ENCODE measurements around the gene KLHL41. TPM values are rescaled to one million over a fixed set of nuclear protein-coding genes. Genes with fewer than 3 reads are reported as not detected.

The KLHL41 gene
- total RNA-seq, 1 experiment from 2014 or later = 0.15 TPM

DNA sequence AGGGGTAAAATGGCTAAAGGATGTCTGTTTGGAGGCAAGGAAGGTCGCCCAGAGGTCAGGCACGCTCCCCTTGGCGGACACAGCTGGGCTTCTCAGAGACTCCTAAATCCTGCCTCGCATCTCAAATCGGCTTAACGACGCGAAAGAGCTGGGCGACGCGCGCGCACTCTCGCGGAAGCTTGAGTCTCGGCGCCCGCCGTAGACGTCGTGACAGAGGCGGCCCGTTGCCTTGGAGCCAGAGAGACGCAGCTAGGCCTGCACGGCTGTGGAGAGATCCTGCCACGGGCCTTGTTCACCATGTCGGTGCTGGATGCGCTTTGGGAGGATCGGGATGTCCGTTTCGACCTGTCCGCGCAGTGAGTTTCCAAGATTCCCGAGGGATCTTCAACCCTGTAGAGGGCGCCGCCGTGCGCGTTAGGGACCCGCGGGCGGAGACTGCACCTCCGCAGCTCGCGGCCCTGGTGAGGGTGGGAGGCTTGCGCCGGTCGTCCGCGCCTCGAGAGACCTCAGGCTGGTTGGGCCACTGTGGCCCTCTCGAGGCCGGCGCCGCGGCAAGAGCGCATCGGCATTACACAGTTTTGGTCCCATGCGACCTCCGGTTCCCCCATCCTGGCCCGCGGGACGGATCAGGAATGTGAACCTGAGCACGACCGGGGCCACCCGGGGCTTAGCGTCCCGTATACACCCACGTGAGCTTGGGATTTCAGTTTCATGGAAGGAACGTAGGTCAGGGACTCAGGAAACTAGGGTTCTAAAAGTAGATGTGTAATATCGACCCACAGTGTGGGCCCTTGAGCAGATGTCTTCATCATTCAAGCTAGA lies 30.0 kb upstream of the KLHL41 start, which contains the start of gene BBS5 (continued):
- TF ChIP-seq EZH2 (IDR thresholded peaks at IDR 0.05) = no peak
- no peak for TF ChIP-seq FOSL1 (IDR thresholded peaks at IDR 0.05; ENCODE audit: low read depth)
- no peak for TF ChIP-seq EZH2phosphoT487 (IDR thresholded peaks at IDR 0.05; ENCODE audit: borderline replicate concordance)
- TF ChIP-seq, protein P1, sequence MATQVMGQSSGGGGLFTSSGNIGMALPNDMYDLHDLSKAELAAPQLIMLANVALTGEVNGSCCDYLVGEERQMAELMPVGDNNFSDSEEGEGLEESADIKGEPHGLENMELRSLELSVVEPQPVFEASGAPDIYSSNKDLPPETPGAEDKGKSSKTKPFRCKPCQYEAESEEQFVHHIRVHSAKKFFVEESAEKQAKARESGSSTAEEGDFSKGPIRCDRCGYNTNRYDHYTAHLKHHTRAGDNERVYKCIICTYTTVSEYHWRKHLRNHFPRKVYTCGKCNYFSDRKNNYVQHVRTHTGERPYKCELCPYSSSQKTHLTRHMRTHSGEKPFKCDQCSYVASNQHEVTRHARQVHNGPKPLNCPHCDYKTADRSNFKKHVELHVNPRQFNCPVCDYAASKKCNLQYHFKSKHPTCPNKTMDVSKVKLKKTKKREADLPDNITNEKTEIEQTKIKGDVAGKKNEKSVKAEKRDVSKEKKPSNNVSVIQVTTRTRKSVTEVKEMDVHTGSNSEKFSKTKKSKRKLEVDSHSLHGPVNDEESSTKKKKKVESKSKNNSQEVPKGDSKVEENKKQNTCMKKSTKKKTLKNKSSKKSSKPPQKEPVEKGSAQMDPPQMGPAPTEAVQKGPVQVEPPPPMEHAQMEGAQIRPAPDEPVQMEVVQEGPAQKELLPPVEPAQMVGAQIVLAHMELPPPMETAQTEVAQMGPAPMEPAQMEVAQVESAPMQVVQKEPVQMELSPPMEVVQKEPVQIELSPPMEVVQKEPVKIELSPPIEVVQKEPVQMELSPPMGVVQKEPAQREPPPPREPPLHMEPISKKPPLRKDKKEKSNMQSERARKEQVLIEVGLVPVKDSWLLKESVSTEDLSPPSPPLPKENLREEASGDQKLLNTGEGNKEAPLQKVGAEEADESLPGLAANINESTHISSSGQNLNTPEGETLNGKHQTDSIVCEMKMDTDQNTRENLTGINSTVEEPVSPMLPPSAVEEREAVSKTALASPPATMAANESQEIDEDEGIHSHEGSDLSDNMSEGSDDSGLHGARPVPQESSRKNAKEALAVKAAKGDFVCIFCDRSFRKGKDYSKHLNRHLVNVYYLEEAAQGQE (IDR thresholded peaks at IDR 0.05; ENCODE audit: low read depth) = no peak
- TF ChIP-seq, protein P2, sequence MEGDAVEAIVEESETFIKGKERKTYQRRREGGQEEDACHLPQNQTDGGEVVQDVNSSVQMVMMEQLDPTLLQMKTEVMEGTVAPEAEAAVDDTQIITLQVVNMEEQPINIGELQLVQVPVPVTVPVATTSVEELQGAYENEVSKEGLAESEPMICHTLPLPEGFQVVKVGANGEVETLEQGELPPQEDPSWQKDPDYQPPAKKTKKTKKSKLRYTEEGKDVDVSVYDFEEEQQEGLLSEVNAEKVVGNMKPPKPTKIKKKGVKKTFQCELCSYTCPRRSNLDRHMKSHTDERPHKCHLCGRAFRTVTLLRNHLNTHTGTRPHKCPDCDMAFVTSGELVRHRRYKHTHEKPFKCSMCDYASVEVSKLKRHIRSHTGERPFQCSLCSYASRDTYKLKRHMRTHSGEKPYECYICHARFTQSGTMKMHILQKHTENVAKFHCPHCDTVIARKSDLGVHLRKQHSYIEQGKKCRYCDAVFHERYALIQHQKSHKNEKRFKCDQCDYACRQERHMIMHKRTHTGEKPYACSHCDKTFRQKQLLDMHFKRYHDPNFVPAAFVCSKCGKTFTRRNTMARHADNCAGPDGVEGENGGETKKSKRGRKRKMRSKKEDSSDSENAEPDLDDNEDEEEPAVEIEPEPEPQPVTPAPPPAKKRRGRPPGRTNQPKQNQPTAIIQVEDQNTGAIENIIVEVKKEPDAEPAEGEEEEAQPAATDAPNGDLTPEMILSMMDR (IDR thresholded peaks at IDR 0.05 in 2 of 3, conservative IDR thresholded peaks at IDR 0.05 in 1 of 3; ENCODE audit: borderline replicate concordance in 1 of 3, insufficient read depth in 1 of 3, low read depth in 2 of 3, low read length in 2 of 3) = peak; percentile 22 to 42 (median 36); a peak in 4 of 6 replicates
- TF ChIP-seq CEBPB (IDR thresholded peaks at IDR 0.05; ENCODE audit: low read depth) = no peak
- TF ChIP-seq POLR2A (IDR thresholded peaks at IDR 0.05; ENCODE audit: borderline replicate concordance, extremely low read depth, insufficient read depth, insufficient read length) = no peak

Data from HCT116 (cell line).